Subcutaneous adipose tissue (tissue), 4 donors: ENCODE data around the gene ZBTB7C. TPM values are rescaled to one million over a fixed set of nuclear protein-coding genes. Genes with fewer than 3 reads are reported as not detected.

Source experiments
- CTCF ChIP-seq: fragments of 450-650 bp; IDR thresholded peaks from one replicate; pipeline ENCODE4 v1.5.1; 2016; ENCODE audit warnings: low read depth, mild to moderate bottlenecking, control low read depth, antibody characterized with exemption, moderate library complexity
- total RNA-seq, 4 donors: library from RNA; depleted of rRNA; stranded (reverse); fragments of >200 nt; gene quantifications; one replicate each; pipeline ENCODE4 v1.1.0, GENCODE V29; 2016

The ZBTB7C gene
- total RNA-seq, 4 donors from 2014 or later, result 1.0 to 5.5 (median 4.4) TPM

- TF ChIP-seq CTCF, result no peak
Measured at GRCh38 chr18:48228841-48229240, 180.3 kb downstream of the ZBTB7C start.

- no peak for TF ChIP-seq CTCF
Measured at GRCh38 chr18:48228301-48228715, 180.9 kb downstream of the ZBTB7C start.

GRCh38 chr18:48227206-48227605, 182.0 kb downstream of the ZBTB7C start:
- no peak for TF ChIP-seq CTCF

DNA sequence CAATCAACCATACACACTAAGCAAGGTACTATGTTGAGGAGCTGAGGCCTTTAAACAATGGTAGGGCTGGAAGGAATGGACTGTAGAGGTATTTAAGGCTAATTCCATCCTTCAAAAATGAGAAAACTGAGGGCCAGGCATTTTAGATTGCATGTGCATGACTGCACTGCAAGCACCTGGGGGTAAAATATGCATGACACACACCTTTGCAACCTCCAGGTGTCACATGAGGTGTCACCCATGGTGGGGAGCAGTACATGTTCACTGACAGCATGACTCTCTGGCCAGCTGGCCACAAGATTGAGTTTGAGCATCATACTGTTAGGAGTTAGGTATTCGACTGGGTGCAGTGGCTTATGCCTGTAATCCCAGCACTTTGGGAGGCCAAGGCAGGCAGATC, 182.8 kb downstream of the ZBTB7C start:
- no peak for TF ChIP-seq CTCF

- TF ChIP-seq CTCF, result no peak
Measured at GRCh38 chr18:48222118-48222517, 187.1 kb downstream of the ZBTB7C start.

GRCh38 chr18:48219810-48220499, 189.2 kb downstream of the ZBTB7C start:
- TF ChIP-seq CTCF, result no peak

DNA sequence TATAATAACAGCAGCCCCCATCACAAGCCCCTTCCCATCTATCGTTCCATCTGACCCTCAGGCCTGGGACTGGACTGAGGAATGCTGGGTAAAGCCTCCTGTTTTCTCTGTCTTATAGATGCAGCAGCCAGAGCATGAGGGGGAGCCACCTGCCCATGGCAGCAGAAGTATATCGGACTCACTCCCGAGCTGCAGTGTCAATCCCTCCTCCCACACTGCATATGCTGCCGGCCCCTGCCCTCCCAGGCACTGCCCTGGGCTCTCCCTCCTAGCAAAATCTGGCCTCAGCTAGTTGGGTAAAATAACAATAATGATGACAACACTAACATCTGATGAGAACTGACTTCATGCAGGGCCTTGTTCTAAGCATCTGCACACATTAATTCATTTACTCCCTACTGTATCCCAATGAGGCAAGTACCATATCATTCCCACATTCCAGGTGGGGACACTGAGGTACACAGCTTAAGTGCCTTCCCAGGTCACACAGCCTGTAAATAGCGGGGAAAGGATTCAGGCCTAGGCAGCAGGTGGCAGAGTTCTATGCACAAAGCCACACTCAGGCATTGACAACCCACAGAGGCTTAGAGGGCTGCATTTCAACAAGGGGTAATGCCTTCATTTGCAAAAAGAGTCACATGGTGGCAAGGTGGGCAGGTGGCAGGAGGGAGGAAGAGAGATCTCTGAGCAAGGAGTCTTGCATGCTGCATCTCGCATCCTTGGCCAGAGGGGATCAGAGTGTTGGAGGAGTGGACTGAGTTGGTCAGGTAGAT, 190.0 kb downstream of the ZBTB7C start:
- no peak for TF ChIP-seq CTCF
